ENCODE measurements around the gene CHIA.
"Not testable (repeated sequence)": the region's sequence is repeated elsewhere in the genome, so short reads cannot be mapped to it uniquely, and the experiment has no call there.

The CHIA gene

GRCh38 chr1:111286912-111287311, 3.7 kb upstream of the CHIA start:
- no peak for DNase-seq

- no peak for DNase-seq
These were observed 1.3 kb upstream of the CHIA start for GRCh38 chr1:111289371-111289770.

- DNase-seq: no peak
These were observed 547 bp upstream of the CHIA start for GRCh38 chr1:111290104-111290503.

GRCh38 chr1:111294390-111294789, 3.7 kb downstream of the CHIA start:
- no peak for DNase-seq

- no peak for DNase-seq
These were observed 11.7 kb downstream of the CHIA start for GRCh38 chr1:111302374-111302773.

- DNase-seq: no peak
These were observed 19.0 kb downstream of the CHIA start for GRCh38 chr1:111309690-111310089.

- DNase-seq: no peak
These were observed 27.9 kb downstream of the CHIA start for GRCh38 chr1:111318523-111318922.

- DNase-seq: peak in 3 of 6 experiments; percentile 2 to 28 (median 12)
These were observed 29.6 kb downstream of the CHIA start for GRCh38 chr1:111320066-111320879.

GRCh38 chr1:111323231-111323630, 32.6 kb downstream of the CHIA start:
- no peak for DNase-seq

- DNase-seq: no peak
These were observed 41.5 kb downstream of the CHIA start for GRCh38 chr1:111332190-111332589.

- peak; percentile 13 to 75 (median 56) for DNase-seq
These were observed 43.5 kb downstream of the CHIA start for GRCh38 chr1:111334169-111334568.

GRCh38 chr1:111335214-111335877, 44.7 kb downstream of the CHIA start:
- not testable (repeated sequence) for DNase-seq

- DNase-seq: not testable (repeated sequence)
These were observed 48.2 kb downstream of the CHIA start for GRCh38 chr1:111338849-111339248.

- DNase-seq: peak; percentile 83 to 91 (median 90)
These were observed 55.6 kb downstream of the CHIA start for GRCh38 chr1:111346089-111346885.

- DNase-seq: no peak
These were observed 56.4 kb downstream of the CHIA start for GRCh38 chr1:111347026-111347425.

- DNase-seq: no peak
These were observed 61.0 kb downstream of the CHIA start for GRCh38 chr1:111351700-111352099.

- peak in 1 of 6 experiments; percentile 4 for DNase-seq
These were observed 63.9 kb downstream of the CHIA start for GRCh38 chr1:111354584-111354983.

GRCh38 chr1:111358964-111359363, 68.3 kb downstream of the CHIA start:
- DNase-seq: no peak

GRCh38 chr1:111359376-111359775, 68.7 kb downstream of the CHIA start:
- no peak for DNase-seq

GRCh38 chr1:111360257-111360656, 69.6 kb downstream of the CHIA start:
- not testable (repeated sequence) for DNase-seq

GRCh38 chr1:111361761-111362160, 71.1 kb downstream of the CHIA start:
- DNase-seq: no peak

- no peak for DNase-seq
These were observed 74.0 kb downstream of the CHIA start for GRCh38 chr1:111364690-111365089.

- no peak for DNase-seq
These were observed 75.6 kb downstream of the CHIA start for GRCh38 chr1:111366256-111366655.

Measured in stimulated activated naive CD4-positive, alpha-beta T cell (primary cell).